GM13976 (cell line): Measurements from ENCODE around the gene NMUR2.

Experiments
- DNase-seq: peaks from one replicate; pipeline ENCODE4 v3.0.0; 2012; ENCODE audit warnings: low spot score
- in situ Hi-C: fragments of 300-500 bp; cut with MboI; formaldehyde crosslinking; loops from one replicate; pipeline ENCODE4 v1.12.0; 2022; ENCODE audit warnings: low sequenced_read_pairs, mixed read lengths, inconsistent platforms; ENCODE audit not compliant: unreplicated experiment
- TF ChIP-seq, protein P1 (sequence below): IDR thresholded peaks from 2 replicates; pipeline ENCODE4 v1.5.1; 2012; ENCODE audit warnings: borderline replicate concordance, mild to moderate bottlenecking; ENCODE audit not compliant: insufficient read depth; ENCODE audit errors: extremely low read depth, missing control alignments, control extremely low read depth

NMUR2 gene

DNA sequence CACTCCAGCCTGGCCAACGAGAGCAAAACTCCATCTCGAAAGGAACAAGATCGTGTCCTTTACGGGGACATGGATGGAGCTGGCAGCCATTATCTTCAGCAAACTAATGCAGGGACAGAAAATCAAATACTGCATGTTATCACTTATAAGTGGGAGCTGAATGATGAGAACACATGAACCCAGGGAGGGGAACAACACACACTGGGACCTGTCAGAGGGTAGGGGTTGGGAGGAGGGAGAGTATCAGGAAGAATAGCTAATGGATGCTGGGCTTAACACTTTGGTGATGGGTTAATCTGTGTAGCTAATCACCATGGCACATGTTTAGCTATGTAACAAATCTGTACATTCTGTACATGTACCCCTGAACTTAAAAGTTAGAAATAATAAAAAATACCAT lies 40.9 kb downstream of the NMUR2 start:
- no peak for DNase-seq
- TF ChIP-seq, protein P1, sequence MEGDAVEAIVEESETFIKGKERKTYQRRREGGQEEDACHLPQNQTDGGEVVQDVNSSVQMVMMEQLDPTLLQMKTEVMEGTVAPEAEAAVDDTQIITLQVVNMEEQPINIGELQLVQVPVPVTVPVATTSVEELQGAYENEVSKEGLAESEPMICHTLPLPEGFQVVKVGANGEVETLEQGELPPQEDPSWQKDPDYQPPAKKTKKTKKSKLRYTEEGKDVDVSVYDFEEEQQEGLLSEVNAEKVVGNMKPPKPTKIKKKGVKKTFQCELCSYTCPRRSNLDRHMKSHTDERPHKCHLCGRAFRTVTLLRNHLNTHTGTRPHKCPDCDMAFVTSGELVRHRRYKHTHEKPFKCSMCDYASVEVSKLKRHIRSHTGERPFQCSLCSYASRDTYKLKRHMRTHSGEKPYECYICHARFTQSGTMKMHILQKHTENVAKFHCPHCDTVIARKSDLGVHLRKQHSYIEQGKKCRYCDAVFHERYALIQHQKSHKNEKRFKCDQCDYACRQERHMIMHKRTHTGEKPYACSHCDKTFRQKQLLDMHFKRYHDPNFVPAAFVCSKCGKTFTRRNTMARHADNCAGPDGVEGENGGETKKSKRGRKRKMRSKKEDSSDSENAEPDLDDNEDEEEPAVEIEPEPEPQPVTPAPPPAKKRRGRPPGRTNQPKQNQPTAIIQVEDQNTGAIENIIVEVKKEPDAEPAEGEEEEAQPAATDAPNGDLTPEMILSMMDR = no peak
- in situ Hi-C loops = no loop called here

DNA sequence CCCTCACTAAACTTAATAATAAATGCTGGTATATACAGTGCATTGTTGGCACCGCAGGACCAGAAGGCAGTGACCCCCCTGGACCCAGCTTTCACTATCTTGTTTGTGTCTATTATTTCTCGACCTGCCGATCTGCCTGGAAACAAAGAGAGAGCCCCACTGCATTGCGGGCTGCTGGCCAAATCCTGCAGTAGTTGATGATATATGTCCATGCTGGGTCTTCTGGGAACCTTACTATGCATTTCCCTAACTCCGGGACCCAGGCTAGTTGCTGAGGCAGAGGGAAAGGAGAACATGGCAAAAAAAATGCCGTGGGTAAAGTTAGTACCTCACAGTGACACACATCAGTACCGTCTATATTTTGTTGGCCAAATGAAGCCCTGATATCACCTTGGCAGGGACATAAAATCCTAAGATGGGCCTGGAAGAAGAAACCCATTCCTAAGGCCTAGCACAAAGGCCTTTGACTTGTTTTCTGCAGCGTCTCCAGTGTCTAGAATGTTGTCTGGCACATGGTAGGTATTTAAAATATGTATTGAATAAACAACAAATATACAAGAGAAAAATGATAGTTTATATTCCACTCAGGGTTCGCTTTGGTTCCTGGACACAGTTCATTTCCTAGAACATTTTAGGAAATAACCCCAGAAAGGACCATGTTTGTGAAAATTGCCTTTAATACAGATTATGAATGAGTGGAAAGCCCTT lies 46.1 kb downstream of the NMUR2 start:
- in situ Hi-C loops = no loop called here
- DNase-seq = no peak
- TF ChIP-seq, protein P1 = no peak

DNA sequence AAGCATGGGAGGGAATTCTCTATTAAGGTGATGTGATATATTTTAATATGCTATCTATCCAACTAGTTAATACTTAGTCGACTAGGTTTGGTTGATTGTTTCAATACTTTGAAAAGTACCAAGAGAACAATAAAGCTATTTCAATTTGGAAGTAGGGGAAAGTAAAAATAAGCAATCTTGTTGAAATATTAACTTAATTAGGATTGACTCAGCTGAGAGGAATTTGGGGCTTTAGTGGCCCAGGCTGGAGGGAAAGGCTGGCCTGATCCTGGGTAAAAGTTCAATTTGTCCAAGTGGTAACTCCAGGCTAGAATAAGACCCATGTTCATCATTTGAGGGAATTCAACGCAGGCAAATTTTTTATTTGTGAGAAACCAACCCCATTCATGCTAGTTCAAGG lies 48.6 kb downstream of the NMUR2 start:
- TF ChIP-seq, protein P1 = no peak
- in situ Hi-C loops = no loop called here
- DNase-seq = no peak

DNA sequence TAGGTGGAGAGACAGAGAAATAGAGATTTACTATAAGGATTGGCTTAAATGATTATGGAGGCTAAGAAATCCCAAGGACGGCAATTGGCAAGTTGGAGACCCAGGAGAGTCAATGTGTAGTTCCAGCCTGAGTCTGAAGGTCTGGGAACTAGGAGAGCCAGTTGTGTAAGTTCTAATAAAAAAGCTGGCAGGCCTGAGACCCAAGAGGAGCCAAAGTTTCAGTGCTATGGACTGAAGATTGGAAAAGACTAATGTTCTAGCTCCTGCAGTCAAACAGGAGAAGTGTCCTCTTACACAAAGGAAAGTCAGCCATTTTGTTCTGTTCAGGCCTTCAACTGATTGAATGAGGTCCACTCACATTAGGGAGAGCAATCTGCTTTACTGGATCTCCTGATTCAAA lies 50.0 kb downstream of the NMUR2 start:
- in situ Hi-C loops = no loop called here

DNA sequence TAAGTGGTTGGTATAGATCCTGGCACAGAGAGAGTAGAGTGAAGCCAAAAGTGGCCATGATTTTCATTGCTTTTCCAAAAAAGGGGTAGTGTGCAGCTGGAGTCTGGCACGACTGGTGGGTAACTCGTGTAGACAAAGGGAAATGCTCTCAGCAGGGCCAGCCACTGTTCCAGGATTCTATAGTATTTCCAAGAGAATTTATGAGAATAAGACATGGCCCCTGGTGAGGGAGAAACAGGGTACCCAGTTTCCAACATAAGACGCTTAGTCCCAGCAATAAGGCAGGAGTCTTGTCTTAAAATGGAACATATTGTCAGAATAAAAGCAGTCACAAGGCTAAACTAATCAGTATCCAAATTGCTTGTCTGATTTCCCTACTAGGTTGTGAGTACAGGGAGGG lies 52.1 kb downstream of the NMUR2 start:
- DNase-seq = no peak
- in situ Hi-C loops = no loop called here
- TF ChIP-seq, protein P1 = no peak

More for the DNA sequence above, 50.0 kb downstream of the NMUR2 start:
- TF ChIP-seq, protein P1 = no peak
- no peak for DNase-seq

DNA sequence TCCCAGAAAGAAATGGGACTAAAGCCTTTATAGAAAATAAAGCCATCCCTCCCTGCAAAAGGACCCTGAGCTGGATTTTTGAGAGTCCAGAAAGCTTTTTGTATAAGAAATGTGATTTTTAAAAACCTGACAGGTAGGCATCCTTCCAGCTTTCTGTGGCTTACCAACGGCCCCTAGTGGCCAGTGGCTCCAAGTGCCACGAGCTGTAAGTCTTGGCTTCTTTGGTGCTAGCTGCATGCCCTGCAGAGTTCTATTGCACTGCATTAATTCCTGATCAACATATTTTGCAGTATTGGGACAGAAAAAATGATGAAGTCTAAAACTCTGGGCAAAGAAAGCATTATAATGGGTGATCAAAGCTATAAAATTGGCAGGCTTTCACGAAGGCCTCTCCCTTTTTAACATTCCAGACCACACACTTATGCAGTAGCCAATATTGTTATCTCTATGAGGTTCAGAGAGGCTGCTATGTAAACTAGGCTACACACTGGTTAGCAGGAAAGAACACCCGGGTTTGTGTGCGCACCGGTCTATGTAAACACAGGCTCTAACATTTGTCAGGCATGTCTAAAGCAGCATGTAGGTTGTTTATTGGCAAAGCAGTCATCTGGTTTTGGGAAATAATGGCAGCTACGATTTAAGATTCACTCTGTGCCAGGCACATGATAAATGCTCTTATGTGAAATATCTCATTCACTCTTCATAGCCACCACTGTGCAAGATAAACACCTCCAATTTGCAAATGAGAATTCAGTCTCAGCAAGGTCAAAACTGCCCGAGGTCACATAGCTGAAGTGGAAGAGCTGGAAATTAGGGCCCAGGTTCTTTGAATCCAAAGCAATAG lies 55.2 kb downstream of the NMUR2 start:
- peak; percentile 55 for DNase-seq
- TF ChIP-seq, protein P1 = peak; percentile 81
- in situ Hi-C loops = no loop called here
